Measurements from ENCODE around the gene RHOJ. TPM values are rescaled to one million over a fixed set of nuclear protein-coding genes. Genes with fewer than 3 reads are reported as not detected.

Gene RHOJ
- total and polyA plus RNA-seq, 2 of the 4 experiments (the other 2 are of a cell fraction): 9.5 to 33.9 TPM

GRCh38 chr14:63243646-63244045 is 39.4 kb downstream of the RHOJ start:
- TF ChIP-seq MXI1 (IDR thresholded peaks at IDR 0.05; ENCODE audit: borderline replicate concordance, low read depth, low read length) (no peak), POLR2A (IDR thresholded peaks at IDR 0.05; ENCODE audit: low read depth, low read length) (no peak), RCOR1 (IDR thresholded peaks at IDR 0.05; ENCODE audit: insufficient replicate concordance, low read length) (no peak), SMC3 (IDR thresholded peaks at IDR 0.05; ENCODE audit: low read depth, low read length) (no peak), NFE2L2 (IDR thresholded peaks at IDR 0.05; ENCODE audit: low read depth, low read length) (no peak), CHD1 (IDR thresholded peaks at IDR 0.05; ENCODE audit: low read depth, low read length) (no peak), CEBPB (IDR thresholded peaks at IDR 0.05; ENCODE audit: low read depth, low read length) (no peak), RFX5 (IDR thresholded peaks at IDR 0.05; ENCODE audit: low read depth, low read length) (no peak), MAFK (IDR thresholded peaks at IDR 0.05; ENCODE audit: low read depth, low read length) (no peak), MAZ (IDR thresholded peaks at IDR 0.05; ENCODE audit: borderline replicate concordance, low read depth, low read length) (no peak), CTCF (conservative IDR thresholded peaks at IDR 0.05; ENCODE audit: low read depth, low read length) (no peak), FOS (IDR thresholded peaks at IDR 0.05; ENCODE audit: low read depth, low read length) (no peak), USF2 (IDR thresholded peaks at IDR 0.05; ENCODE audit: low read depth, low read length) (no peak), BHLHE40 (IDR thresholded peaks at IDR 0.05; ENCODE audit: low read depth, low read length) (no peak), ELK1 (IDR thresholded peaks at IDR 0.05; ENCODE audit: borderline replicate concordance, low read depth, low read length) (no peak), RAD21 (IDR thresholded peaks at IDR 0.05; ENCODE audit: low read length) (no peak)
- in situ Hi-C loops (cut with MboI; ENCODE audit: low sequenced_read_pairs) (no loop called here), intact Hi-C loops (cut with micrococcal nuclease) (no loop called here), dilution Hi-C loops (cut with HindIII; ENCODE audit: low sequenced_read_pairs, unreplicated experiment) (no loop called here)
- Histone ChIP-seq H2BK20ac (ENCODE audit: low read depth, low read length) (no peak overlapping the region), H4K20me1 (ENCODE audit: insufficient read depth, low read length) (no peaks in the 10 kb centered on the region), H2AK9ac (replicated peaks; ENCODE audit: low read depth, low read length, poor library complexity) (no peak overlapping the region), H4K91ac (ENCODE audit: insufficient read depth, low read depth, low read length) (no peak overlapping the region), H2BK15ac (ENCODE audit: low read depth, low read length) (no peak overlapping the region), H2BK120ac (ENCODE audit: low read depth, low read length) (no peak overlapping the region), H3K4ac (ENCODE audit: low read depth, low read length) (no peak overlapping the region), H4K8ac (ENCODE audit: low read depth in 2 of 2, low read length in 2 of 2) (no peak overlapping the region), H3K36me3 (ENCODE audit: control insufficient read depth, insufficient read depth, low read length) (no peaks in the 10 kb centered on the region), H3K27ac (ENCODE audit: insufficient read depth, low read length) (no peak overlapping the region), H3K79me1 (ENCODE audit: low read depth in 1 of 2, low read length in 2 of 2) (no peaks in the 10 kb centered on the region), H3K9me3 (ENCODE audit: control insufficient read depth, insufficient read depth, low read length) (no peaks in the 10 kb centered on the region), H3K18ac (ENCODE audit: low read depth, low read length) (no peak overlapping the region), H3K9me1 (ENCODE audit: insufficient read depth, low read length) (no peaks in the 10 kb centered on the region), H3K9ac (ENCODE audit: low read depth, low read length) (no peak overlapping the region), H2AK5ac (ENCODE audit: low read depth, low read length) (no peak overlapping the region), H3K56ac (ENCODE audit: extremely low read depth, insufficient read depth, low read length) (no peak overlapping the region), H3K23ac (ENCODE audit: low read depth, low read length) (no peak overlapping the region), H3K27me3 (ENCODE audit: control insufficient read depth, insufficient read depth, low read length) (no peaks in the 10 kb centered on the region), H2AFZ (replicated peaks; ENCODE audit: low read length, poor library complexity) (no peak overlapping the region), H3K14ac (replicated peaks; ENCODE audit: low read depth, low read length) (no peak overlapping the region), H2BK5ac (ENCODE audit: low read depth, low read length, poor library complexity, severe bottlenecking) (no peak overlapping the region), H4K5ac (ENCODE audit: low read depth, low read length) (no peak overlapping the region), H3K4me2 (ENCODE audit: low read depth, low read length) (no peak overlapping the region), H3K4me1 (ENCODE audit: control insufficient read depth, insufficient read depth, low read length) (peaks cover under 1% of the 10 kb centered on the region), H3K4me3 (ENCODE audit: insufficient read depth, low read depth, low read length) (no peak overlapping the region)
- no peak for DNase-seq
- POLR2A ChIA-PET (ENCODE audit: unreplicated experiment): no interaction called here
- CTCF ChIA-PET: no interaction called here
- no peak for ATAC-seq (ENCODE audit: low read depth)
- BruUV-seq (replicated peaks): no TSS peak
- no CpG with 5 or more reads among the region's 5 CpGs for WGBS, 2 experiments (ENCODE audit: extremely low coverage in 2 of 2, insufficient read length in 1 of 2)

All from IMR-90 (cell line).